Muscle of back (tissue), 11 donors: ENCODE data around the gene SEM1. TPM values are rescaled to one million over a fixed set of nuclear protein-coding genes. Genes with fewer than 3 reads are reported as not detected.
"Not testable (repeated sequence)": the region's sequence is repeated elsewhere in the genome, so short reads cannot be mapped to it uniquely, and the experiment has no call there.

Experiments used
- DNase-seq, 3 donors: peaks; one replicate each; pipeline versions ENCODE4 v3.0.0 to v3.0.0-alpha.2; 2013
- polyA plus RNA-seq, 10 donors: library from polyadenylated mRNA; unstranded; fragments of 120-200 nt; gene quantifications; one replicate each; pipeline ENCODE4 v1.2.1, GENCODE V29; 2013; ENCODE audit not compliant: insufficient read length in 10 of 10

Gene SEM1
- polyA plus RNA-seq, 10 donors: 111 to 234 (median 144) TPM

DNA sequence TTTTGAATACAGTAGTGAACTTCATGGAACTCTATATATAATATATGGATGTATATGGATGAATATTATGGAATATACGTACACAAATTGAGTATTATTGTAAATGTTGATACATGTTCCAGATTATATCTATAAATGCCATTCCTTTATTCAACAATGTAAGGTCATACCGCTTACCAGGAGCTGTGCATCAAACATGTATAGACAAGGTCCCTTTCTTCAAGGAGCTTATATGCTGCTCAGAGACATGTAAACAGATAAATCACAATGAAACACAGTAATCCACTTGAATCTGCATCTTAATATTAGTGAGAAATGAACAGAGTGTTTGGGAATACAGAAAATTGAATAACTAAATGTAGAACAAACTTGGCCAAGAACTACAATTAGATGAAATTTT, 898 bp upstream of the SEM1 start:
- DNase-seq: no peak

DNA sequence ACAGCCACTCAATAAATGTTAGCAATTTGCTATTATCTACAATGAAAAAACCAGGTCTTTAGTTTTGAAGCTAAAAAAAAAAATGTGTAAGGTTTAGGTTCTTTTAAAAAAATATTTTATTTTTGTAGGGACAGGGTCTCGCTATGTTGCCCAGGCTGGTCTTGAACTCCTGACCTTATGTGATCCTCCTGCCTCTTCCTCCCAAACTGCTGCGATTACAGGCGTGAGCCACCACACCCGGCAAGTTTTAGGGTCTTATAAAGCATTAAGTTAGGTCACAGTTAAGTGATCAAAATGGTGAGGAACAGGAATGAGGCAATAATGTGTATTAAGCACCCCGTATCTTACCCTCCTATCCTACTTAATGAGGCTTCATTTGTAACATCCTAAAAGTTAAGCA, 774 bp downstream of the SEM1 start:
- DNase-seq: no peak

DNA sequence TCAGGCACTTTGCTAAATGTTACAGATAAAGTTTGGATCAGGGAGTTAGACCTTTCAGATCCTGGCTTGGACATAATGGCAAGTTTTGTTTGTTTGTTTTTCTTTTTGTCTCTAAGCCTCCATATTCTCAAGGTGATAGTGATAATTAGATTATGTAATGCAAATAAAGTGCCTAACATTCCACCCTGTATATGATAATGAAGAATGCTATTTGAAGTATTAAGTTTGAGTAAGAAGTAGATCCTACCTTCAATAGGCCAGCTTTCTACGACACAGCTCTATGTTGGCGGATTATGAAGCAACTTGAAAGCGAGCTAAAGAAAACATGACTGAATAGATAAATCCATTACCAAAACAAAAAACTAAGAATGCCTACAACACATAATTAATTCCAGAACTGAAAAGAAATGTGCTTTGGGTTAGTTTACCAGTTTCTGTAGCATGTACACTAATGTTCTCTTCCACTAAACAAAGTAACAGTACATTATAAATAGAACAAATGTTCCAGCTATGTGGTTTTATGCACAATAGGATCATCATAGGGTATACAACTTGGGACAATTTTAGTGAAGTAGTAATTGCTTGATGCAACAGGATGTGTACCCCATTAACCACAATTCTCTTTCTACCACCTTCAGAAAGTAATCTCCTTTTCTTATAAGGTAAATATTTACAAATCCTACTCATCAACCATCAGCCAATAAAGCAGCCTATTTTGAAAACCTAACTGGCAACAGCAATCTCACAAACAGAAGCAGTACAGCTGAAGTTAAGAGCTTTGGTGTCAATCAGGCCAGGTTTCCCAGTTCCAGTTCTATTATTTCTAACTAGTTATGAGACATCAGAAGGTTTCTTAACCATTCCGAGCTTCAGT, 1.5 kb downstream of the SEM1 start:
- DNase-seq: no peak

DNA sequence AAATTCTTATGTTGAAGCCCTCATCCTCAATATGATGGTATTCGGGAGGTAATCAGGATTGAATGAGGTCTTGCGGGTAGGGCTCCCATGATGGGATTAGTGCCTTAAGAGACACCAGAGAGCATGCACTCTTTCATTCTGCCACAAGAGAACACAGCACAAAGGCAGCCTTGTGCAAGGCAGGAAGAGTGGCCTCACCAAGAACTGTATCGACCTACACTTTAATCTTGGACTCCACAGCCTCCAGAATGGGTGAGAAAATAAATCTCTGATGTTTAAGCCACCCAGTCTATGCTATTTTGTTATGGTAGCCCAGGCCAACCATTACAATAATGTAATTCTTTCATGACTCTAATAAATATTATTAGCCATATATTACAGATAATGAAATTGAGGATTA, 8.4 kb downstream of the SEM1 start:
- no peak for DNase-seq

DNA sequence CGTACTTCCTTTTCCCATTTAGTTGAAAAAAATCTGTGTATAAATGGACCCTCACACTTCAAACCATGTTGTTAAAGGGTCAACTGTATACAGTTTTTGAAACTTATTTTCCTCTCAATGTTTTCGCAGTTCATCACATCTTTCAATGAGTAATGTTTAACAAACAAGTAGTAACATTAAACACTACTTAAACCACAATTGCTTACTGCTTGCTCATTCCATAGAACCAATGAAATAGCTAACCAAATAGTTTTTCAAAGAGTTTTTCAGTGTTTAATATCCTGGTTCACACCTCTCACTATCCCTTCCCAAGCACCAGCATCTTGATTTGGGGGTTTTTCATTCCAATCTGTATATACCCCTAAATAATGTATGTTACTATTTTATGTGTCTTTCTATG, 9.1 kb downstream of the SEM1 start:
- DNase-seq: no peak

GRCh38 chr7:96699219-96699871, 10.3 kb downstream of the SEM1 start:
- DNase-seq: no peak

DNA sequence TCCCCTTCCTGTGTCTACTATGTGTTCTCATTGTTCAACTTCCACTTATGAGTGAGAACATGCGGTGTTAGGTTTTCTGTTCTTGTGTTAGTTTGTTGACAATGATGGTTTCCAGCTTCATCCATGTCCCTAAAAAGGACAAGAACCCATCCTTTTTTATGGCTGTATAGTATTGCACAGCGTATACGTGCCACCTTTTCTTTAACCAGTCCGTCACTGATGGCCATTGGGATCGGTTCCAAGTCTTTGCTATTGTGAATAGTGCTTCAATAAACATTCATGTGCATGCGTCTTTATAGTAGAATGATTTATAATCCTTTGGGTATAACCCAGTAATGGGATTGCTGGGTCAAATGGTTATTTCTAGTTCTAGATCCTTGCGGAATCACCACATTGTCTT, 11.2 kb downstream of the SEM1 start:
- not testable (repeated sequence) for DNase-seq

DNA sequence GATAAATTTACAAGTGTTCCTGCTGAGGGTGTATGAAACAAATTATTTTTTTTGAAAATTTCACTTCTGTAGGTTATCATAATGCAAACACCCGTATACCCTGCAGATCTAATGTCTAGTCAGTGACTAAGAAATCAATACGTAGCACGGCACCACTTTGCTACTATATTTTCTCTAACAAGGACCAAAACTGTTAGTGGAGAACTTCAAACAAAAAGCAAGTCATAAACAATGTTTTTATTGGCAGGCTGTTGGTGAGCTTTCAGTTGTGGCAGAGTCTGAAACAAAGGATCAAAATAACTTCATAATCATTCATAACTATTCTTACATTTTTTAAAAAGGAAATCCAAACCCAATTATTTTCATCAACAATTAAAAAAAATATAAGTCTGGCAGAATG, 11.8 kb downstream of the SEM1 start:
- DNase-seq: no peak

GRCh38 chr7:96695581-96695980, 14.1 kb downstream of the SEM1 start:
- DNase-seq: no peak

DNA sequence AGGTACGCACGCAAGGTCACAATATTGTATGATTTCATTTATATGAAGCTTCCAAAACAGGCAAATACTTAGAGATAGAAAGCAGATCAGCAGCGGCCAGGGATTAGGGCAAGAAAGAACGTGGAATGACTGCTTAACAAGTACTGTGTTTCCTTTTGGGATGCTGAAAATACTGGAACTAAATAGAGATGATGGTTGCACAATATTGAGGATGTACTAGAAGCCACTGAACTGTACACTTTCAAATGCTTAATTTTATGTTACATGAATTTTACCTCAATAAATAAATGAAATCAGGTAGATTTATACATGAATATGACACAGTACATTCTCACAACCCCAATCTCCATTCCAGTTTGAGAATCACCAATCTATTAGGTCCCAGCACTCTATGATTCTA, 15.6 kb downstream of the SEM1 start:
- DNase-seq: no peak

- no peak for DNase-seq
These were observed 17.9 kb downstream of the SEM1 start for GRCh38 chr7:96691702-96692101.

DNA sequence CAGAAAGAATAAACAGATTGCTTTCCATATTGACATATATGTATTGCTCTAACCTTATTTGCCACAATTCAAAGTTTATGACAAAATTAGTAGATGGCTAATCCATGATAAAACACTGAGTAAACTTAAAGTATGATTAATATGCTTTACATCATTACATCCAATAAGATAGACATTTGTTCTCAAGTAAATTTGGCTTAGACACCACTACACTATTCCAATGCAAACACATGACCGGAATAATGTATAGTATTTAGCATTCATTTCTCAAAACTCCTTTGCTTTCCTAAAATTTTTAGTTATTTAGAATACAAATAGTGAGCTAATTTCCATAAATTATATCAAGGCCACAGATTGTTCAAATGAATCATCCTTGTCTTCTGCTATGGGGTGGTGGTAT, 20.2 kb downstream of the SEM1 start:
- DNase-seq: no peak

DNA sequence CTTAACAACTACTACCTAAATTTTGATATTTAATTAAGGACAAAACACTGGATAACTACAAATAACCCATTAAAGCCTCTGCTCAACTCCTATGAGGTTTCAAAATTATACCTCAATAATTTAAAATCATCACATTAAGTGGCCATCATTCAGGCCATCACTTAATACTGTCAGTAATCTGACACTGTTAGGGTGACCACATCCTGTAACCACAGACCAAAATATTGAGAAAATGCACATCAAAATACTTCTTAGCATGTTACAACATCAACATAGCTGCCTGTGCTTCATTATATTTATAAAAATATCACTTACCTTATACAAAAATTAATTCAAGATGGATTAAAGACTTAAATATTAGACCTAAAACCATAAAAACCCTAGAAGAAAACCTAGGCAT, 23.3 kb downstream of the SEM1 start:
- DNase-seq: no peak

- no peak for DNase-seq
These were observed 23.9 kb downstream of the SEM1 start for GRCh38 chr7:96685755-96686154.

DNA sequence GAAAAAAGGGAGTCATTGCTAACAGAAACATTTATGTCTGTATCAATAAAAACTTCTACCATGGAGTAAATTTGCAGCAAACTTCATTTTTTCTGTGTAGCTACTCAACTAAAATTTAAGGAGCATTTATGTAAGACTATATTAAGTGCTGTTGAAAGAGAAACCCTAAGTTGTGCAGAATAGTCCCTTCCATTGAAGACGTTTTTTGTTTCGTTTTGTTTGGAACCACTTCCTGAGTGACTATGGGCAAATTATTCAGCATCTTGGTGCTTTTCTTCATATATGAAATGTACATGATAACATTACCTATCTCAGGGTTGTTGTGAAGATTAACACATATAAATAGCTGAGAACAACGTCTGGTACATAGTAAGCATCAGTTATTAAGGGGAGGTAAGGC, 24.3 kb downstream of the SEM1 start:
- no peak for DNase-seq

DNA sequence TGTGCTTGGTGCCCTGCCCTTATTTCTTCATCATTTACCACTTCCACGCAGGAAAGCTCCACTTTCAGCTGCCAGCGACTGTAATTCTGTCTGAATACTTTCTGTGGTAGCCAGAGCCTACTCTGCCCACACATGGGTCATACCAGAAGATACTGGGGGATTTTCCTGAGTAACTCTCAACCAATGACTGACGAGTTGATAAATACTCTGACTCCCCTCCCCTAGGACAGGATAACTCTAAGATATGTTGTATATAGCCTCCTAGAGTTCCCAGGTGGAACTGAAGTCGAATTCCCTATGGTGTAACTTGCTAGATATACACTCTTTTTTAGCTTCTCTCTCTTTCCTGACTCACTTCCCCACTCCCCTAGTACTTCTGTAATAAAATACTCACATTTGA, 29.8 kb downstream of the SEM1 start:
- no peak for DNase-seq

DNA sequence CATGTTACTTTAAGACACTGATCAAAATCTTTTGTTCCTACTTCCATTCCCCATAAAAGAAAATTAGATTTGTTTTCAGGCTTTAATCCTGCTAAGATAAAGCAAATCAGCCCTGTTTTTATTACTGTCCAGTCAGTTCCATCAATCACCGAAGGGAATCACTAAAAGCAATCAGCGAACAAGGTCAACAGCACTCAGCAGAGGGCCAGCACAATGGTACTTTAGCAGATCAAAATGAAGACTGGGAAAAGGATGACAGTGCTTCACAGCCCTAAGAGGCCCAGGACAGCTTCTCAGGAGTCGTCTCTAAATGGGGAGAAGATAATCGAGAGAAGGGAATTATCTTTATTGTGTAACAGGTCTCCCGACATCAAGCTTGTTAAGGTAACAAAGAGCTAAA, 32.7 kb downstream of the SEM1 start:
- DNase-seq: no peak

DNA sequence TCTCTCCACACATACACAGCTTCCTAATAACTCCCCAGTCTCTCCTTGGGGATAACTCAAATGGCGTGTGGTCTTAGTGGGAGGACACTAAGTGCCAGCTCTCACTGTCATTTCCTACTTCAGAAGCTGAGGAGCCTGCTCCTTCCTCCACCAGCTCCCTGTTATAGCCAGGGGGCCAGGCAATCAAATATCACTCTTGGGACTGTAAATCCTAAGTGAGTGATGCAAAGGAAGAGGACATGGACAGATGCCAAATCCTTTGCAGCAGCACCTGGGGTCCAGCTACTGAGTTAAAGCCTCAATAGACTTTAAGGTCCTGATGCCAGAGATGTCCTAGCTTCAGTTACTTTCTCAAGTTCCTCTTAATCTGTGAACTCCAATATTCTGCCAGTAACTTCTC, 34.1 kb downstream of the SEM1 start:
- peak in 1 of 3 donors; percentile 1 for DNase-seq

- DNase-seq: no peak
These were observed 35.1 kb downstream of the SEM1 start for GRCh38 chr7:96674565-96674964.

GRCh38 chr7:96671854-96672253, 37.8 kb downstream of the SEM1 start:
- no peak for DNase-seq

DNA sequence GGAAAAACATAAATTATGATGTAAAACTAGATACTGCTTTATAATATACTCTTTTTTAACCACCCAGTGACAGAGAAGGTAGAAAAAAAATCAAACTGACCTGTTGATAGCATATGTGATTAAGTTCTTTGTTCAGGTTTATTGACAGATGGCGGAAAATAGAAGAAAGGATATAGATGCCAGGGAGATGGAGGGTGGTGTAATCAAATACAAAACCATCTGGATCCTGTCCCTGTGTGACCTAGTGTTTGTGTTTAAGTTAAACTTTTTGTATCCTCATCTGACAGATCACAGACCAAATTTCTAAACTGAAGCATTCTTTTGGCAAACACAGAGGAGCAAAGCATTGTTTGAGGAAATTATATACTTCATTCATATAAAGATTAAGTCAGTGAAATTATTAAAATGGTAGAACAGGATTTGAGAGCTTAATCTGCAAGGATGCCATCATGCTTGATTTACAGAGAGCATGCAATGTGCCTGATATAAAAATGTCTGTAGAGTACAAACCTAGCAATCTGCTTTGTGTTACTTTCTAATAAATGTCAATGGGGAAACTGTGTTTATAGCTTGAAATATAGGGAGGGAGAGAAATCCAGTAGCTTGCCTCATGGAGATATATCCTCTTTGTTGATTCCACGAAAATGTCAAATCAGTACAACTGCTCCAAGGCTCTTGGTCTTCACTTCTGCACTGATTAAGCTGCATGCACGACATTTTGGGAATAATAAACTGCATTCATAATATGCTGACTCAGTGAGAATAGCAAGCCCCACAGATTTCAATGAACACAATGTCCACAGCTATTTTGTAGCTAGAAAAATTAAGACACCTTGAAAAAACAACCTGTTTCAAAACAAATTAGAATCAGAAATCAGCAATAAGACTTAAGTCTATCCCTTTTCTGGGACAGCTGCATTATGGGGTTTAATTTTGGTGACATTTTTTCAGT, 39.0 kb downstream of the SEM1 start:
- no peak for DNase-seq

DNA sequence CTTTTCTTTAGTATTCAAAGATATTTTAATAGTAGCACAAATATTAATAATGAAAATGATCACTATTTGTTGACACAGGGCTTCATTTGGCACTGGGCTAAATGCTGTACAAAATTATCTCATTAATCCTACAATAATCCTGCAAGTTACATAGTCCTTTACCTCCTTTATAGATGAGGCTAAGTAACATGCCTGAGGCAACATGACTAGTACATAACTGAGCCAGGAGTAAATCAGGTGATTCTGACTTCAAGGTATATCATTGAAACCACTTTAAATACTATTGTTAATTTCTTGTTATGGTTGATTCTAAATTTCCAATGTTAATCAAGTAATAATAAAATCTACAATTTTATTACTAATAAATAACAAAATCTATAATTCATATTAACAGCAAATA, 39.8 kb downstream of the SEM1 start:
- DNase-seq: no peak
